OCI-LY7 (cell line): Measurements from ENCODE around the gene GSC2. TPM values are rescaled to one million over a fixed set of nuclear protein-coding genes. Genes with fewer than 3 reads are reported as not detected.

Experiments used
- BruUV-seq: library from RNA; stranded (reverse); fragments of 400-500 nt; replicated peaks from 2 replicates; lab custom pipeline; 2021; lab: Mats Ljungman, UMichigan
- CTCF ChIA-PET: fragments of 300-600 bp; sonication (Branson Sonifier 250); formaldehyde crosslinking; loops from one replicate; lab custom pipeline; 2022; ENCODE audit warnings: antibody characterized with exemption; ENCODE audit not compliant: unreplicated experiment; lab: Charles Lee
- POLR2A ChIA-PET: fragments of 300-600 bp; sonication (Branson Sonifier 250); formaldehyde crosslinking; loops from one replicate; lab custom pipeline; 2022; ENCODE audit warnings: antibody characterized with exemption; lab: Charles Lee
- DNase-seq: peaks from one replicate; pipeline ENCODE4 v3.0.0-alpha.2; 2015; ENCODE audit warnings: low spot score
- H2AFZ ChIP-seq: fragments of 200-600 bp; sonication (generic), shearing (Covaris generic); 2 replicates; pipeline ENCODE4 v1.6.1; 2014; ENCODE audit warnings: mild to moderate bottlenecking, antibody characterized with exemption, low read length, moderate library complexity
- H3K27ac ChIP-seq: fragments of 200-600 bp; sonication (generic); 2 replicates; pipeline ENCODE4 v1.5.1; 2014; ENCODE audit warnings: mixed run types, low read depth, mild to moderate bottlenecking, moderate library complexity, low read length, inconsistent platforms; ENCODE audit not compliant: poor library complexity, severe bottlenecking
- H3K36me3 ChIP-seq: fragments of 200-600 bp; sonication (generic); 2 replicates; pipeline ENCODE4 v1.6.1; 2014; ENCODE audit warnings: mild to moderate bottlenecking, antibody characterized with exemption, low read length, moderate library complexity, mixed read lengths; ENCODE audit not compliant: insufficient read depth
- H3K4me1 ChIP-seq: fragments of 200-600 bp; sonication (generic); 2 replicates; pipeline ENCODE4 v1.5.1; 2014; ENCODE audit warnings: mild to moderate bottlenecking, low read length; ENCODE audit not compliant: insufficient read depth, poor library complexity, severe bottlenecking
- H3K4me2 ChIP-seq: fragments of 200-600 bp; sonication (generic); 2 replicates; pipeline ENCODE4 v1.6.1; 2014; ENCODE audit warnings: mild to moderate bottlenecking, low read length
- H3K4me3 ChIP-seq: fragments of 200-600 bp; sonication (generic); 2 replicates; pipeline ENCODE4 v1.5.1; 2014; ENCODE audit warnings: mild to moderate bottlenecking, low read depth, low read length; ENCODE audit not compliant: poor library complexity, severe bottlenecking
- H3K79me2 ChIP-seq: fragments of 200-600 bp; sonication (generic); 2 replicates; pipeline ENCODE4 v1.6.1; 2016; ENCODE audit warnings: low read depth, mild to moderate bottlenecking, low read length, moderate library complexity, mixed read lengths; ENCODE audit not compliant: insufficient read depth
- H3K9me2 ChIP-seq: fragments of 200-600 bp; sonication (generic); 2 replicates; pipeline ENCODE4 v1.6.1; 2016; ENCODE audit warnings: mild to moderate bottlenecking, low read length, mixed read lengths; ENCODE audit not compliant: insufficient read depth
- H3K9me3 ChIP-seq: fragments of 200-600 bp; sonication (generic); 2 replicates; pipeline ENCODE4 v1.6.1; 2014; ENCODE audit warnings: mild to moderate bottlenecking, mixed run types, low read length, mixed read lengths
- H4K20me1 ChIP-seq: fragments of 200-600 bp; sonication (generic); 2 replicates; pipeline ENCODE4 v1.6.1; 2014; ENCODE audit warnings: mild to moderate bottlenecking, antibody characterized with exemption, low read length, moderate library complexity, mixed read lengths; ENCODE audit not compliant: insufficient read depth
- EZH2phosphoT487 ChIP-seq: fragments of 200-600 bp; sonication (generic); IDR thresholded peaks from 2 replicates; pipeline ENCODE4 v1.6.1; 2018; ENCODE audit warnings: low read depth, borderline replicate concordance, mild to moderate bottlenecking, mixed run types, antibody characterized with exemption, low read length, moderate library complexity, mixed read lengths
- intact Hi-C: fragments of 100-400 bp; cut with micrococcal nuclease; formaldehyde crosslinking; loops from one replicate; pipeline ENCODE4 v1.10.0; 2022; ENCODE audit not compliant: unreplicated experiment
- total RNA-seq, 2 experiments: library from RNA; depleted of rRNA in 1 of 2; stranded (reverse); fragments of >200 nt in 1 of 2; shearing (Covaris generic) in 1 of 2; gene quantifications; 2 replicates each; pipeline ENCODE4 v1.2.3, GENCODE V29; 2014 to 2022
- TF ChIP-seq, protein P1 (sequence below): fragments of 200-600 bp; sonication (generic); conservative IDR thresholded peaks from 2 replicates; pipeline ENCODE4 v1.5.1; 2014; ENCODE audit warnings: mild to moderate bottlenecking, antibody characterized with exemption, low read length, moderate library complexity, mixed read lengths

GSC2 gene
- total RNA-seq, 2 experiments from 2014 or later: not detected

DNA sequence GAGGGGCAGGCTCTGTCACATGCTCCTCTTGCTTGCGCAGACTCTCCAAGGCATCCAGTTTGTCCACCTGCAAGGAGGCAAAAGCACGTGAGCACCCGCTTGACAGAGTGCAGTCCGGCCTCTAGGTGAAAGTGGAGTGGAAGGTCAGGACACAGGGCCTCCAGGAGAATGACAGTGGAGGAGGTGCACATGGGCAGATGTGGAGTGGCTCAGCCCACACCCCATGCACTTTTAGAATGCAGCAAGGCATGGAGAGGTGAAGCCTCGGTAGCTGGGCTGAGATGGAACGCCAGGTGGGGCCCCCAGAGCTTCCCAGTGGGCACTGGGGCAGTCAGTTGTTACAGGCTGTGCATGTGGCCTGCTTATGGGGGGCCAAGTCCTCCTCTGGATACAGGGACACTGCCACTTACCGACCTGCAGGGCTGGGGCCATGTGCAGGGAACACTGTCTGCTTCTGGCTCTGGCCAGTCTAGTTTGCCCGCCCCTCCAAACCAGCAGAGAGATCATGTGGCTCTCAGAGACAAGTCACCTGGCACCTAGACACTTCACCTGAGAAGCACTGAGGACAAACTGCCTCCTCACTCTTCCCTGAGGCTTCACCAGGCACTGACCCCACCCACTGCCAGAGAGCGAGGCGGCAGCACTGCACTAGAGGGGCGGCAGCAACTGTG is 30.8 kb upstream of the GSC2 start:
- no TSS peak for BruUV-seq
- intact Hi-C loops: no loop called here
- no peak for TF ChIP-seq EZH2phosphoT487
- TF ChIP-seq, protein P1, sequence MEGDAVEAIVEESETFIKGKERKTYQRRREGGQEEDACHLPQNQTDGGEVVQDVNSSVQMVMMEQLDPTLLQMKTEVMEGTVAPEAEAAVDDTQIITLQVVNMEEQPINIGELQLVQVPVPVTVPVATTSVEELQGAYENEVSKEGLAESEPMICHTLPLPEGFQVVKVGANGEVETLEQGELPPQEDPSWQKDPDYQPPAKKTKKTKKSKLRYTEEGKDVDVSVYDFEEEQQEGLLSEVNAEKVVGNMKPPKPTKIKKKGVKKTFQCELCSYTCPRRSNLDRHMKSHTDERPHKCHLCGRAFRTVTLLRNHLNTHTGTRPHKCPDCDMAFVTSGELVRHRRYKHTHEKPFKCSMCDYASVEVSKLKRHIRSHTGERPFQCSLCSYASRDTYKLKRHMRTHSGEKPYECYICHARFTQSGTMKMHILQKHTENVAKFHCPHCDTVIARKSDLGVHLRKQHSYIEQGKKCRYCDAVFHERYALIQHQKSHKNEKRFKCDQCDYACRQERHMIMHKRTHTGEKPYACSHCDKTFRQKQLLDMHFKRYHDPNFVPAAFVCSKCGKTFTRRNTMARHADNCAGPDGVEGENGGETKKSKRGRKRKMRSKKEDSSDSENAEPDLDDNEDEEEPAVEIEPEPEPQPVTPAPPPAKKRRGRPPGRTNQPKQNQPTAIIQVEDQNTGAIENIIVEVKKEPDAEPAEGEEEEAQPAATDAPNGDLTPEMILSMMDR: no peak
- CTCF ChIA-PET: interaction anchor here (0.6 kb wide), 1 partner anchor 450 kb away, joined by 3 read pairs; no protein-coding TSS in a partner anchor
- H3K79me2 ChIP-seq: peaks cover 12% of the 10 kb centered on the region; the same call in 1 of the 2 replicates
- H2AFZ ChIP-seq: no peak overlapping the region
- peaks cover 12% of the 10 kb centered on the region; the same call in 1 of the 2 replicates for H3K36me3 ChIP-seq
- no peak for DNase-seq
- H3K4me2 ChIP-seq: no peak overlapping the region
- no peak overlapping the region for H3K4me3 ChIP-seq
- H3K9me3 ChIP-seq: no peaks in the 10 kb centered on the region
- H3K4me1 ChIP-seq: peaks cover 58% of the 10 kb centered on the region
- H4K20me1 ChIP-seq: no peaks in the 10 kb centered on the region
- no peak overlapping the region for H3K27ac ChIP-seq
- POLR2A ChIA-PET: no interaction called here
- H3K9me2 ChIP-seq: no peaks in the 10 kb centered on the region

GRCh38 chr22:19180234-19180633 is 30.1 kb upstream of the GSC2 start:
- no peak overlapping the region for H3K4me3 ChIP-seq
- no peaks in the 10 kb centered on the region for H4K20me1 ChIP-seq
- POLR2A ChIA-PET: no interaction called here
- peaks cover 18% of the 10 kb centered on the region; the same call in 1 of the 2 replicates for H3K36me3 ChIP-seq
- H2AFZ ChIP-seq: no peak overlapping the region
- H3K4me1 ChIP-seq: peaks cover 64% of the 10 kb centered on the region
- no peak overlapping the region for H3K4me2 ChIP-seq
- peaks cover 18% of the 10 kb centered on the region; the same call in 1 of the 2 replicates for H3K79me2 ChIP-seq
- intact Hi-C loops: no loop called here
- DNase-seq: no peak
- TF ChIP-seq, protein P1: no peak
- TF ChIP-seq EZH2phosphoT487: no peak
- no peak overlapping the region for H3K27ac ChIP-seq
- H3K9me3 ChIP-seq: no peaks in the 10 kb centered on the region
- no peaks in the 10 kb centered on the region for H3K9me2 ChIP-seq
- BruUV-seq: no TSS peak
- CTCF ChIA-PET: interaction anchor here (0.6 kb wide), 1 partner anchor 17 kb away, joined by 3 read pairs; no protein-coding TSS in a partner anchor
